Stimulated activated CD8-positive, alpha-beta memory T cell treated with anti-CD3 and anti-CD28 coated beads, Interleukin-7, amount 100 ng/mL, for 1 hour (primary cell): ENCODE data around the gene PRDM13.
"Not testable (repeated sequence)": the region's sequence is repeated elsewhere in the genome, so short reads cannot be mapped to it uniquely, and the experiment has no call there.

Source experiments
- DNase-seq, 2 donors: peaks; one replicate each; pipeline ENCODE4 v3.0.0-alpha.2; 2020; ENCODE audit warnings: low read depth in 2 of 2

The PRDM13 gene

DNA sequence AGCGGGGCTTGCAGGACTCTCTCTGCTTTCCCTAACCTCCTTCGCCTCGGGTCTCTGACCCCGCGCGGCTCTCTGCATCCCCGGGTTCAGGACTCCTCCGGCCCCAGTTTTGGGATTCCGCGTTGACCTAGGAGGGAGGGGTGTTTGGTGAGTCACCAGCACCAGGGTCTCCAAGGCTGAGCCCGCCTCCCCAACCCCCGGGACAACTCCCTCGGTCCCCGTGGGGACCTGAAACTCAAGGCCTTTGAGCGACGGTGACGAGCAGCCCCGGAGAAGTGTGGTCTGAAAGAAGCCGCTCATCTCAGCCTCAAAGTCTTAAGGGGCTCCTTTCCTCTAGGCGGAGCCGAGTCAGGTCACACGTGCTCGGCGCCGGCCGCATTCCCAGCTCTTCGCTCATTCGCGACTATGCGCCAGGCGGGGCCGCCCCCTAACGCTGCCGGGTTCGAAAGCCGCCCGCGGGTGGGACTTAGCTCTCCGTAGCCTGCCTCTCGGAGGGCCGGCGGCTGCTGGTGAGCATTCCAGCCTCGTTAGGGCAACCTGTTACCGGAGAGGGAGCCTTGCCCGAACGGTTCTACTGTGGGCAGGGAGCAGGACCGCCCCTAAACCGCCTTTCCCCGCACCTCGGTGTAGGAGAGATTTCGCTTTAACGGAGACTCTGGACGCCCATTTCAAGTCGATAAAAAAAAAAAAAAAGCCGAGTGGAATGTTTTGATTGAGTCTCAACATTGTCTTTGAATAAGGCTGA is 3.0 kb upstream of the PRDM13 start:
- DNase-seq: no peak

DNA sequence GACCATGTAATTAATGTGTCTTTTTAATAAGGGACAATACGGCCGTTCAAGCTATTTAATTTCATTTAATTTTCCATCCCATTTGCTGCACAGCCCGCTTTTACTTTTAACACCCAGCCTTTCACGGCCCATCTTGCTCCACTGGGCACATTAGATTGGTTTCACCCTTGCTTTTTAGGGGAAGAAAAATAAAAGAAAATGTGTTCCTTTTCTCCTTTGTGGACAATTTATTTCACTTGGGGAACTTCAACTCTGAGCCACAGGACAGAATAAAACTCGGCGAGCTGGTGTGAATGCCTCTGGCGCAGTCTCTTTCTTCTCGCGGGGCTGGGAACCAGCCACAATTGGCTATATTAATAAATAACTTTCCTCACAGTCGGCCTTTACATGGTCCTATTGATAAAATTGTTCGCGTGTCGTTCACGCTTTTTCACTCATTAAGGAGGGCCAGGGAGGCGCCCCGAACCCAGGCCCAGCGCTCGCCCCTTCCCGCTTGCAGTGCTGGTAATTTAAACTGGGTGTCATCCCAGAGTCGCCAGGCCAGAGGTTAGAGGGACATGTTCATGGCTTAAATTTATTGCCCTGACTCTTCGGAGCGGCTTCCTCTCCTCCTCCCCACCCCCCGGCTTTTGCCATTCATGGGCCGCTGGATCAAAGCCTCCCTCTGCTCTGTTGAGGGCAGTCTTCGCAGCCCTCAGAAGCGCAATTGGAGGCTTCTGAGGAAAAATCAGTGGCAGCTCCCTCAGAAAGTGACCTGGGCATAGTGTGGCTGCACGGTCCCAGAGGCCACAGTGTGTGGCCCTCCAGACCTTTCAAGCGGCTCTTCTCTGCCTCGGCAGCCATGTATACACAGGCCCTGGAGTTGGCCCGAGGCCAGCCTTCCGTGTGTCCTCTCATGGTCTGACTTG is 2.2 kb upstream of the PRDM13 start:
- DNase-seq: no peak

DNA sequence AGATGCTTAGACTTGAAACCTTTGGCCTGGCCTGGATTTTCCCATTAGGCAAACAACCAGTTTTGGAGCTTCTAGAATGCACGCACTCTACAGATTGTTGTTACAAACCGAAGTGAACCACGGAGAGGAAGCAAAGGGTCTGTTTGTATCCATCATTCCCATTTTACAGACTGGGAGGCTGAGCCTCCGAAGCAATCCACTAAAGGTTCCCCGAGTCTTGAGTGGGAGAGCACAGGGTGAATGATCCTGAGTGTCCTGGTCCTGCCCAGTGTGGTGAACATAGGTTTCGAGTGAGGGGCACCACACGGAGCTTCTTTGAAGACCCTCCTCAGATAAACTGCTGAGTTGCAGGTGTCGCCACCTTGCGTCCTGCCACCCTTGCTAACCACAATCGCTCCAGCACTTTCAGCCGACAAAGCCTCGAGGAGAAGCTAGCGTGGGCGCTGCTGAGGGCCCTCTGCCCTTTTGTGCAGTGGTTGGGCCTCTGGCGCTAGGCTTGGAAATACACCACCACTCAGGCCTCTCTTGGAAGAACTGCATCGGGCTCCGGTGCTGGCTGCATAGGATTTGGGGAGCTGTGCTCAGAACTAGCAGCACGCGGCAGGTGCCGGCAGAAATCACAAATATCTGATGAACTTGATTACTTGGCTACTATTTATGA is 1.4 kb upstream of the PRDM13 start:
- DNase-seq: no peak

DNA sequence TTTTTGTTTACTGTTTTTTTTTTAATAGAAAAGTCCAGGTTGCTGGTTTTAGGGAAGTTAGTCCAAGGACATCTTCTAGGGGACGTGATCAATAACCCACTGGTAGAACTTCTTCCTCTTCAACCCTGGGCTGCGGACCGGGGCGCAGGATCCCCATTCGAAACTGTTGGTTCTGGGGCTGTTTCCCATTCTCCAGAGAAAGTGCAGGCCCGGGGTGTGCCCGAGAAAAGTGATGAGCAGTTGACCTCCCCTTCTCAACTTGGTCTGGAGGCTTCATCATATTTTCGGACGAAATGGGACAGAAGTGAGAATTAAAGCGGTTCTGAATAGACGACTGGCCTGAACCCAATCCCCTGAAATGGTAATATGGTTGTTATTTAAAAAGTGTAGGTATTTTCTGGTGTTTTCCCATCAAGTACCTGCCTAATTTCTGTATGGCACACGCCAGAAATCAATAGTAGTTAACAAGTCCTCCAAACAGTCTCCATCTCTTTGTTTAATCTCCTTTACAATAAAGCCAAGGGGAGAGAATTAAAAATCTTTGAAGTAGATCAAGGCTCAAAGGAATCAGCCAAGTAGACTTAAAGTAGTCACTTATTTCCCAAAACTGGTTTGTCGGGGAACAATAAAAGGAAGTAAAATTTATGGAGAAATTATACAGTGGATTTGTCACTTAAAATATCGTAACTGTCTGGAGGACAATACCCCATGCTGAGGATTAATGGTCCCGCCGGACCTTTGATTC is 550 bp upstream of the PRDM13 start:
- DNase-seq: no peak

DNA sequence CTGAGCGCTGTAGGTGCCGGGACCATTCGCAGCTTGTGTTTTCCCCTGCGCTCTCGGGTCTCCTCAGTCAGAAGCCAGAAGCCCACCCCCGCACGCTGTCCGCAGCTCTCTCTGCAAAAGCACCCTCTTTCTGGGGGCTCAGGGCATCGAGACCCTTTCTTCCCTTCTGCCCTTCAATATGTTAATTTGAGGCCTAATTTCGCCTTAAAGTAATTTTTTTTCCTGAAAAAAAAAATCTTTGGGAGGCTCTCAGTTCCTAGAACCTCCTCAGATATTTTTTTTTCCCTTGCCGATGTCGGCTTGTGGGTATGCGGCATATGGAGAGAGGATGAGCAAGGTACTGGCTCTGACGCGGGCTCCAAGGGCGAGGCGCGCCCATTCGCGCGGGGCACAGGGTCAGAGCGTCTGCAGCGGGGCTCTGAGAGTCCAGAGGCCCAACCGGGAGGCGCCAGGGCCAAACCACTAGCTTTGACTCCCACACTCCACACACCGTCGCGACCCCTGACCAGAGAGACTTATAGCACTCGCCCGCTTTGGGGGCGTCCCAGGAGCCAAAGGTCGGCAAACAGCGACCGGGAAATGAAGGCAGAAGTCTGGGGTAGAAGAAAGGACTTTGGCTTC is 893 bp downstream of the PRDM13 start:
- no peak for DNase-seq

DNA sequence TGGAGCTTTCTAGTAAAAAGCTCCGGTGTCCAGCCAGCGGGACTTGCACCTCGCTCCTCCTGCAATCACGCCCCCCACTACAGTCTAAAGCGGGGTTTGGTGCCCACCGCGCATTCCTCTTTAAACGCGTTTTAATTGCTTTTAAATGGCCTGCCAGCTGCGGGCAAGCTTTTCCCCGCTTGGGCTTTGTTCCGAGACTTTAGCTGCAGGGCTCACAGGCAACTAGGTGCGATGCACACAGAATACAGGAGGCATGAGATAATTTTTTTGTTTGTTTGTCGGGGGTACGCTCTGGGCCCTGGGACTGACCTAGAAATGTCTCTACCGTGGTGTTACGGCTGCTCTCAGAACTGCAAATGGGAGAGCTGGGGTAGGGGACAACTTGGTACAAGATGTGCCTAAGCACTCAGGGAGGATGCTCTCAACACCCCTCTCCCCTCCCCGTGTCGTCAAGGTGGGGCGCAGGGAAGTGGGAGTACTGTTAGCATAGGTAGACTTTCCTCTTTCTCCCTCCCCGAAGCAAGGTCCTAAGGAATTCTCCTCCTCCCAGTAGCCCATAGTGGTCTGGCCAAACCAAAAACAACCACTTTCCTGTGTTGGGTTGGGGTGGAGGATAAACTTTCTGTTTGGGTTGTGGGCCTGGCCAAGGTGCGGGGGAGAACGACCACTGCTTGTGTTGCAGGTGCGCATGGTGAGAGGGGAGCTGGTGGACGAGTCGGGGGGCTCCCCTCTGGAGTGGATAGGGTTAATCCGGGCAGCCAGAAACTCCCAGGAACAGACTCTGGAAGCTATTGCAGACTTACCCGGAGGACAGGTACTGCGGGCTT is 1.6 kb downstream of the PRDM13 start:
- DNase-seq: no peak

DNA sequence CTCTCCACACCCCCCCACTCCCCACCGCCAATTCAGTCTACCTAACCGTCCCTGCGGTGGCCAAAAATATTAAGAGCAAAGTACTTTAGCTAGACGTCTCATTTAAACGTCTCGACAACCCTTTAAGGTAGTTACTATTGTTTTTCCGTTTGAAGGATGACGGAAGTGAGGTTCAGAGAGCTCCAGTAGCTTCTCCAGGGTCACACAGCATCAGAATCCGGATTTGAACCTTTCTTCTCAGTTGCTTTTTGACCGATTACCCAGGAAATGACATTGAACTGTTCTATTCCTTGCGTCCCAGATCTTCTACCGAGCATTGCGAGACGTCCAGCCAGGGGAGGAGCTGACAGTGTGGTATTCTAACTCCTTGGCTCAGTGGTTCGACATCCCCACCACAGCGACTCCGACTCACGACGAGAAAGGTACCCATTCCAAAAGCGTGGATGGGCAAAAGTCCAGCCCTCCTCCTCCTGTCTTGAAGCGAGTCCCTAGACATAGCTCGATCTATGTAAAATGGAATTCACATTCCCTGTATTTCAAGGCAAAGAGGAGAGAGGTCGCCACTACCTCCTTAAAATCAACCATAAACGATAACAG is 2.4 kb downstream of the PRDM13 start:
- no peak for DNase-seq

DNA sequence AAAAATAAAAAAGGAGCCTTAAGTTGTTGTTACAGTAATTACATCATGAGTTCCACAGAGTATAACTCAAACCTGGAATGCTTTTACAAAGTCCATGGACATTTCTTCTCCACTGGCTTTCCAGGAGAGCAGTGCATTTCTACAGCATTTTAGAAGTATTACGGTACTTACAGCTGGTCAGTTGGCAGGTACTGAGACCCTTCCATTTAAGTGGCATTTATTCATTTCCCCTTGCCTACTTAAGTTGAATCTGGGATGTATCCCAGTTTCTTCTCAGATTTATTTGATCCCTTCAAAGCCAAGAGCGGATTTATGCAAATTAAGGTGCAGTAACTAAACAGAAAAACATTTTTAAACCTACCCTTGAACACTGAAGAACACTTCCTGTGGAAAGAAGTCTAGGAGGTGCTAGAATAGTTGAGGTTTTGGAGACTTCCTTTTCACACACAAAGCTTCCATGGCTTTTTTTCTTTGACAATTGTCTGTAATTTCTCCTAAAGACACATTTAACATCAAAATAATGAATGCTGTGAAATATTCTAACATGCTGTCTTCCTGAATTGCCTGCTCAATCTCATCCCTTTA is 3.4 kb downstream of the PRDM13 start:
- no peak for DNase-seq

DNA sequence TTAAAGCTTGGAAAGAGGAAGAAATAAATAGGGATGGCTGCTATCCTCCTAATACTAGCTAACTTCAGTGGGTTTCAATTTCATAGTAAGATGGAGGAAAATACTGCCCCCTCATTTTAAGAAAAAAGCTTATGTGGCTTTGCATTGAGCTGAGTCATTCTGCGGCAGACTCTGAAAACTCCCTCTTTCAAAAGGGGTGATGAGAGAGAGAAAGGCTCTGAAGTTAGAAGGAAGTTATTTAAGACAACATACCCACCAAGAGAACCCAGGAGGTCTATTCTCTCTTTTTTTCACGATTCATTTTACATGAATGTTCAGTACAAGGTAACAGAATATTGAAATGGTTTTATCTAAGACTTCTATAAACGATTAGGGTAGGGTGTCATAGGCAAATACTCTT is 4.5 kb downstream of the PRDM13 start:
- DNase-seq: no peak

DNA sequence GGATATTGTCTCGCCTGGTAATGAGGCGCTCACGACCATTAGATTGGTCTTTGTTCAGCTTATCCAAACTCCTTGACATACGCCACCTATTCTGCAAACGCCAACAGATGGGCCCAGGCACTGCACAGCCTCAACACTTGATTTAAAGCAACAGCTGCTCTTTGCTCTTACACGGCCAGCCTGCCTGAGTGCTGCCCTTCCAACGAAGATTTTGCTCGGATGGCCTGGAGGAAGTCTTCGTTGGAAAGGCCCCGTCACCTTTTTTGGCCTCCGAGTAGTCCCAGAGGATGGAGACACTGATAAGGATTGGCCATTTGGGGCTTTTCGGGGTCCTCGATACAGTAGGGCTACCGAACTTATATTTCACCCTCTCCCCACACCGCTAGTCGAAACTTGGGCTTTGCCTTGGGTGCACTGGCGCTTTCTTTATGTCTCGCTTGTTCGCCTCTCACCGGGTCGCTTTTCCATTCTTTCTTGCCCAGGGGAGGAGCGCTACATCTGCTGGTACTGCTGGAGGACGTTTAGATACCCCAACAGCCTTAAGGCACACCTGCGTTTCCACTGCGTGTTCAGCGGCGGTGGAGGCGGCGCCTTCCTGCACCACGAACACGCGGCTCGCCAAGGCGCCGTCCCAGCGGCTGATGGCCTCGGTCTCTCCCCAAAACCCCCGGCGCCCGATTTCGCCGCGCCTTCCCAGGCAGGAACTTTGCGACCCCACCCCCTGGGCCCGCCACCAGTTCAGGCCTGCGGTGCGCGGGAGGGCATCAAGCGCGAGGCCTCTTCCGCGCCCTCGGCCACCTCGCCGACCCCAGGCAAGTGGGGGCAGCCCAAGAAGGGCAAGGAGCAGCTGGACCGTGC is 6.1 kb downstream of the PRDM13 start:
- DNase-seq: no peak

DNA sequence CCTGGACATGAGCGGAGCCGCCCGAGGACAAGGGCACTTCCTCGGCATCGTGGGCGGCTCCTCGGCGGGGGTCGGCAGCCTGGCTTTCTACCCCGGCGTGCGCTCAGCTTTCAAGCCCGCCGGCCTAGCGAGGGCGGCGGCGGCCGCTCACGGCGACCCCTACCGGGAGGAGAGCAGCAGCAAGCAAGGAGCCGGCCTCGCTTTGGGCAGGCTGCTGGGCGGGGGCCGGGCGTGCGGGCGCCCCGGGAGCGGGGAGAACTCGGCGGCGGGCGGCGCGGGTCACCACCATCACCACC is 6.7 kb downstream of the PRDM13 start:
- DNase-seq: no peak

DNA sequence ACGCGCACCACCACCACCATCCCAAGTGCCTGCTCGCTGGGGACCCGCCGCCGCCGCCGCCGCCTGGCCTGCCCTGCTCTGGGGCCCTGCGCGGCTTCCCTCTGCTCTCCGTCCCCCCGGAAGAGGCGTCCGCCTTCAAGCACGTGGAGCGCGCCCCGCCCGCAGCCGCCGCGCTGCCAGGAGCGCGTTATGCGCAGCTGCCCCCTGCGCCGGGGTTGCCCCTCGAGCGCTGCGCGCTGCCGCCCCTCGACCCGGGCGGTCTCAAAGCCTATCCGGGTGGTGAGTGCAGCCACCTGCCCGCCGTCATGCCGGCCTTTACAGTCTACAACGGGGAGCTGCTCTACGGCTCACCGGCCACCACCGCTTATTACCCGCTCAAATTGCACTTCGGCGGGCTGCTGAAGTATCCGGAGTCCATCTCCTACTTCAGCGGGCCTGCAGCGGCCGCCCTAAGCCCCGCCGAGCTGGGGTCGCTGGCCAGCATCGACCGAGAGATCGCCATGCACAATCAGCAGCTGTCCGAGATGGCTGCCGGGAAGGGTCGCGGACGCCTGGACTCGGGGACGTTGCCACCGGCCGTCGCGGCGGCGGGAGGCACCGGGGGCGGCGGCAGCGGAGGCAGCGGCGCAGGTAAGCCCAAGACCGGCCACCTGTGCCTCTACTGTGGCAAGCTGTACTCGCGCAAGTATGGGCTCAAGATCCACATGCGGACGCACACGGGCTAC is 7.2 kb downstream of the PRDM13 start:
- DNase-seq: no peak

DNA sequence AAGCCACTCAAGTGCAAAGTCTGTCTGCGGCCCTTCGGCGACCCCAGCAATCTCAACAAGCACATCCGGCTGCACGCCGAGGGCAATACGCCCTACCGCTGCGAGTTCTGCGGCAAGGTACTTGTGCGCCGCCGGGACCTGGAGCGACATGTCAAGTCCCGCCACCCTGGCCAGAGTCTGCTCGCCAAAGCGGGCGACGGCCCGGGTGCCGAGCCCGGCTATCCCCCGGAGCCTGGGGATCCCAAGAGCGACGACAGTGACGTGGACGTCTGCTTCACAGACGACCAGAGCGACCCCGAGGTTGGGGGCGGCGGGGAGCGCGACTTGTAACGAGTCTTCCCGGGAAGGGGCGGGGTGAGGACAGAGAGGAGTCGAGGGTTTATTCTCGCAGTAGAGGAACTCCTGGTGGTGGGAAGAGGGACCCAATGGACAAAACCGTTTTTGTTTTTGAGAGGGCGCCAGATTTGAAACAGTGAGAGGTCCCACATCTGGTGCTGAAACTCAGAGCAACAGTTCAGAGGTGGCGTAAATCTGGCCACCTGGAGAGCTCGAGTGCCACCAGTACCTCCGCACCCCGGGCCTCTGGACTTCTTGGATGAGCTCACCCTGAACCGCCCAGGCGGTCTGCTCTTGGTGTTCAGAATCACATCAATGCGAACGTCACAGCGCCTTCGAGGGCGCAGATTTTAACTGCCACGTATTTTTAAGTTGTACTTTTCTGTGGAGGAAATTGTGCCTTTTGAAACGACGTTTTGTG is 8.0 kb downstream of the PRDM13 start:
- DNase-seq: no peak

DNA sequence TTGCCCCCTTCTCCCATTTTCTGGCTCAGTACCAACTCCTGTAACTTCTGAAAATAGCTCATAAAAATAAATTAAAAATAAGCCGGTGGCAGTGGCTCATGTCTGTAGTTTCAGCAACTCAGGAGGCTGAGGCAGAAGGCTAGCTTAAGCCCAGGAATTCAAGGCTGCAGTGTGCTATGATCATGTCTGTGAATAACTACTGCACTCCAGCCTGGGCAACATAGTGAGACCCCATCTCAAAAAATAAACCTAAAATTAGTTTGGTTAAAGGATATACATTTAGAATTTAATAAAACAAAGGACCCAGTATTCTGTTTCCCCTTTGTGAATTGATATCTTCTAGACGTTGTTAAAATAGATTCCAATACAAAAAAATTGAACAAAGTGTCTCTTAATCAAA is 10.5 kb downstream of the PRDM13 start:
- DNase-seq: no peak

DNA sequence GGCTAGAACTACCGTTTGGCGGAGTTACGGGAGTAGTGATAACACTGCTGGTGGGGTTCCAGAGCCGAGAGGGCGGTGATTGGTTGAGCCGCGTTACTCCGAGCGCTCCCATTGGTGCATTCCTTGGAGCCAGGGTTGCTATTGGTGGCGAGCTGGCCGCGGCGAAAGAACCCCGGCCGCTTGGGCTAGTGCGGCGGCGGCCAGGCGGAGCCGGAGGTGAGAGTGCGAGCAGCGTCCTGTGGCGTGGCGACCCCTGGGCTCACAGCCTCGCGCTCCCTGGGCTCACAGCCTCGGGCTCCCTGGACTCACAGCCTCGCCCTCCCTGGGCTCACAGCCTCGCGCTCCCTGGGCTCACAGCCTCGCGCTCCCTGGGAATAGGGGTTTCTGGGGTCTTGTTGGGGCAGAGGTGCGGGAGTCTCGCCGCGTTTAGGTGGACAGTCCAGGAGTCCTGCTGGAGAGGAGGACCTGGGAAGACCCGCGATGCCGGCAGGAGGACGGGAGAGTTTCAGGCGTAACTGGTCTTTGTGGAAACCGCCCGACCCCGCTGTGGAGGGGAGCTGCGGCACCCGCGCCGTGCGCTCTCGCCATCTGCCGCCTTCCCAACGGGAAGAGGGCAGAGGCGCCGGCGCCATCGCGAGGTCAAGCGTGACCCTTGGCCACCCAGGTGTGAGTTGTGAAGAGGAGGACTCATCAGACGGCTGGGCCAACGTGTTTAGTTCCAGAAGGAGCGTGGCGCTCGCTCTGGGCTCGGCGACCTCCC is 12.2 kb downstream of the PRDM13 start:
- no peak for DNase-seq

DNA sequence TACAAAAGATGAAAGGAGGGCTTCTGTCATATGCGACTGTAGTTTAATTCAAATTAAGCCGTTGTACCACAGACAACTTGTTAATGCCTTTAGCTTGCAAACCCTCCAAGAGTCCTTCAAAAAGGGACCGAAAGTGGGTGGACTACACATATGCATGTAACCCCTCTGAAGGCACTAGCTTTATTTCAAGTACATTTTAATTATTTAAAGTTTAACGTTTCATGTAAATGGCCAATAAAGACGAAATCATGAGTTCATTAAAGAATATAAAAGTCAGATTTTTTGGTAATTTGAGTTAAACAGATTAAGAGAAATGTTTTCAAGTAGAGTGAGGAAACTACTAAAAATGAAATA is 12.8 kb downstream of the PRDM13 start:
- no peak for DNase-seq

DNA sequence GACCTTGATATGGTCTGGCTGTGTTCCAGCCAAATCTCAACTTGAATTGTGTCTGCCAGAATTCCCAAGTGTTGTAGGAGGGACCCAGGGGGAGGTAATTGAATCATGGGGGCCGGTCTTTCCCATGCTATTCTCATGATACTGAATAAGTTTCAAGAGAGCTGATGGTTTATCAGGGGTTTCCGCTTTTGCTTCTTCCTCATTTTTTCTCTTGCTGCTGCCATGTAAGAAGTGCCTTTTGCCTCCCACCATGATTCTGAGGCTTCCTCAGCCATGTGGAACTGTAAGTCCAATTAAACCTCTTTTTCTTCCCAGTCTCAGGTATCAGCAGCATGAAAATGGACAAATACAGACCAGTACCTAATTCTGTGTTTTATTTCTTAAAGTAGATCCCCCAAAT is 15.4 kb downstream of the PRDM13 start:
- not testable (repeated sequence) for DNase-seq
